ENCODE measurements around the gene TMEM18.

DNA sequence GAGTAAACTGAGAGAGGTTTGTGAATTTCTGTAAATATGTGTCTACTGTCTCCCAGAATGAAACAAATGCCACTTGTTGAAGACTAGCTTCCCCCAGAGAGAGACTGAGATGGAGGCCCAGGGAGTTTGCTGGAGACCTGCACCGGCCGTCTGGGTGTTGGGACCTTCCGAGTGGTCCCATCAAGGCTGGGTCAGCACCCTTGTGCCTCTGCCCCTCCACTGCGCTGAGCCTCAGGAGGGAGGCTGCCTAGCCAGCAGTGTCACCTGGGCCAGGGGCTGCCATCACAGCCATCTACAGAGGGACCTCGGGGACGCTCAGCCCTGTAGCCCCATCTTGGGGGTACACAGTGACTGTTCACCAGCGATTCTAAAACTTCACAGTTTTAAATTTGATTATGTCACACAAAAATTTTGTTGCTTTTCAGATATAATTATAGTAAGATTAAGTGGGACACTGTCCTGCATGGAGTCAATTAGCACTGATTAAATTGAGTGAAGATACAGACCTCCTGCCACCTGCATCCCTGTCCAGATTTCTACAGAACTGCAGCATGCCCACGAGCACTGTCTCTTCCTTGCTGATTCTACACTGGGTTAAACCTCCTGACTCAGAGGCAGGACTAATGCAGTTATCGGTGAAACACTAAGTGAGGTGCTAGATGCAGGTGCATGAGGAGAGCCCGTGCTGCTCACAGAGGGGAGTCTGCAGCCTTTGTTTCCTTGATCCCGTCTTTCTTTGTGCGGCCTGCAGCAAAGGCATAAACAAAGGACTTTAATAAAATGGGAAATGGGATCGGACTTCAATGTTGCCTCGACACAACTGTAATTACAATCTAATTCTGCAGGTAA, 50.5 kb downstream of the TMEM18 start:
- TF ChIP-seq RAD21 (IDR thresholded peaks at IDR 0.05; ENCODE audit: low read length) (no peak), POLR2A (IDR thresholded peaks at IDR 0.05; ENCODE audit: low read depth, low read length) (no peak), MAZ (IDR thresholded peaks at IDR 0.05; ENCODE audit: borderline replicate concordance, low read depth, low read length) (no peak), CHD1 (IDR thresholded peaks at IDR 0.05; ENCODE audit: low read depth, low read length) (no peak), MXI1 (IDR thresholded peaks at IDR 0.05; ENCODE audit: borderline replicate concordance, low read depth, low read length) (no peak), MAFK (IDR thresholded peaks at IDR 0.05; ENCODE audit: low read depth, low read length) (no peak), SMC3 (IDR thresholded peaks at IDR 0.05; ENCODE audit: low read depth, low read length) (no peak), NFE2L2 (IDR thresholded peaks at IDR 0.05; ENCODE audit: low read depth, low read length) (no peak), RCOR1 (IDR thresholded peaks at IDR 0.05; ENCODE audit: insufficient replicate concordance, low read length) (no peak), USF2 (IDR thresholded peaks at IDR 0.05; ENCODE audit: low read depth, low read length) (no peak), BHLHE40 (IDR thresholded peaks at IDR 0.05; ENCODE audit: low read depth, low read length) (no peak), CEBPB (IDR thresholded peaks at IDR 0.05; ENCODE audit: low read depth, low read length) (no peak)
- TF ChIP-seq, protein P1, sequence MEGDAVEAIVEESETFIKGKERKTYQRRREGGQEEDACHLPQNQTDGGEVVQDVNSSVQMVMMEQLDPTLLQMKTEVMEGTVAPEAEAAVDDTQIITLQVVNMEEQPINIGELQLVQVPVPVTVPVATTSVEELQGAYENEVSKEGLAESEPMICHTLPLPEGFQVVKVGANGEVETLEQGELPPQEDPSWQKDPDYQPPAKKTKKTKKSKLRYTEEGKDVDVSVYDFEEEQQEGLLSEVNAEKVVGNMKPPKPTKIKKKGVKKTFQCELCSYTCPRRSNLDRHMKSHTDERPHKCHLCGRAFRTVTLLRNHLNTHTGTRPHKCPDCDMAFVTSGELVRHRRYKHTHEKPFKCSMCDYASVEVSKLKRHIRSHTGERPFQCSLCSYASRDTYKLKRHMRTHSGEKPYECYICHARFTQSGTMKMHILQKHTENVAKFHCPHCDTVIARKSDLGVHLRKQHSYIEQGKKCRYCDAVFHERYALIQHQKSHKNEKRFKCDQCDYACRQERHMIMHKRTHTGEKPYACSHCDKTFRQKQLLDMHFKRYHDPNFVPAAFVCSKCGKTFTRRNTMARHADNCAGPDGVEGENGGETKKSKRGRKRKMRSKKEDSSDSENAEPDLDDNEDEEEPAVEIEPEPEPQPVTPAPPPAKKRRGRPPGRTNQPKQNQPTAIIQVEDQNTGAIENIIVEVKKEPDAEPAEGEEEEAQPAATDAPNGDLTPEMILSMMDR (conservative IDR thresholded peaks at IDR 0.05; ENCODE audit: low read depth, low read length) = no peak
- TF ChIP-seq, protein P2, sequence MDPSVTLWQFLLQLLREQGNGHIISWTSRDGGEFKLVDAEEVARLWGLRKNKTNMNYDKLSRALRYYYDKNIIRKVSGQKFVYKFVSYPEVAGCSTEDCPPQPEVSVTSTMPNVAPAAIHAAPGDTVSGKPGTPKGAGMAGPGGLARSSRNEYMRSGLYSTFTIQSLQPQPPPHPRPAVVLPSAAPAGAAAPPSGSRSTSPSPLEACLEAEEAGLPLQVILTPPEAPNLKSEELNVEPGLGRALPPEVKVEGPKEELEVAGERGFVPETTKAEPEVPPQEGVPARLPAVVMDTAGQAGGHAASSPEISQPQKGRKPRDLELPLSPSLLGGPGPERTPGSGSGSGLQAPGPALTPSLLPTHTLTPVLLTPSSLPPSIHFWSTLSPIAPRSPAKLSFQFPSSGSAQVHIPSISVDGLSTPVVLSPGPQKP (IDR thresholded peaks at IDR 0.05; ENCODE audit: borderline replicate concordance, low read depth, low read length) = no peak

Measured in IMR-90 (cell line).